IMR-90 (cell line): ENCODE results near the gene ITIH2. TPM values are rescaled to one million over a fixed set of nuclear protein-coding genes. Genes with fewer than 3 reads are reported as not detected.

ENCODE experiments used
- ATAC-seq: fragments of 200-7000 bp; cut with Tn5 transposase; 2 replicates; pipeline ENCODE4 v1.9.1; 2020; ENCODE audit warnings: low read depth, mild to moderate bottlenecking, moderate library complexity
- BruUV-seq: library from RNA; stranded (reverse); fragments of 400-500 nt; replicated peaks from 2 replicates; lab custom pipeline; 2021; lab: Mats Ljungman, UMichigan
- CTCF ChIA-PET: fragments of 300-600 bp; formaldehyde crosslinking; extraction: SDS; loops from one replicate; lab custom pipeline; 2021; ENCODE audit warnings: antibody characterized with exemption; lab: Yijun Ruan, JAX
- POLR2A ChIA-PET: fragments of 300-600 bp; sonication (Branson Sonifier 250); formaldehyde crosslinking; loops from one replicate; lab custom pipeline; 2022; ENCODE audit warnings: antibody characterized with exemption; ENCODE audit not compliant: unreplicated experiment; lab: Charles Lee
- DNase-seq: peaks from one replicate; pipeline ENCODE4 v3.0.0; 2013
- H2AFZ ChIP-seq: replicated peaks from 2 replicates; pipeline ENCODE3; 2013; ENCODE audit warnings: low read length, mild to moderate bottlenecking; ENCODE audit not compliant: poor library complexity
- H2AK5ac ChIP-seq: 2 replicates; pipeline ENCODE4 v1.6.1; 2013; ENCODE audit warnings: low read depth, low read length, inconsistent platforms
- H2AK9ac ChIP-seq: replicated peaks from 2 replicates; pipeline ENCODE3; 2013; ENCODE audit warnings: mild to moderate bottlenecking, low read depth, low read length, moderate library complexity; ENCODE audit not compliant: poor library complexity
- H2BK120ac ChIP-seq: 2 replicates; pipeline ENCODE4 v1.6.1; 2013; ENCODE audit warnings: low read depth, low read length, inconsistent platforms
- H2BK15ac ChIP-seq: 3 replicates; pipeline ENCODE4 v1.6.1; 2013; ENCODE audit warnings: low read depth, low read length, inconsistent platforms
- H2BK20ac ChIP-seq: 2 replicates; pipeline ENCODE4 v1.6.1; 2013; ENCODE audit warnings: low read depth, mild to moderate bottlenecking, inconsistent platforms, low read length, moderate library complexity
- H2BK5ac ChIP-seq: 2 replicates; pipeline ENCODE4 v1.6.1; 2013; ENCODE audit warnings: mild to moderate bottlenecking, low read depth, low read length, inconsistent platforms; ENCODE audit not compliant: poor library complexity, severe bottlenecking
- H3K14ac ChIP-seq: replicated peaks from 2 replicates; pipeline ENCODE4 v1.6.1; 2013; ENCODE audit warnings: low read depth, low read length, inconsistent platforms
- H3K18ac ChIP-seq: 2 replicates; pipeline ENCODE4 v1.6.1; 2013; ENCODE audit warnings: low read depth, low read length, control low read depth
- H3K23ac ChIP-seq: 2 replicates; pipeline ENCODE4 v1.6.1; 2013; ENCODE audit warnings: low read depth, low read length, inconsistent platforms
- H3K27ac ChIP-seq: 2 replicates; pipeline ENCODE4 v1.5.1; 2013; ENCODE audit warnings: mild to moderate bottlenecking, control low read depth, low read length; ENCODE audit not compliant: insufficient read depth
- H3K27me3 ChIP-seq: 2 replicates; pipeline ENCODE4 v1.6.1; 2013; ENCODE audit warnings: low read length; ENCODE audit not compliant: control insufficient read depth, insufficient read depth
- H3K36me3 ChIP-seq: 2 replicates; pipeline ENCODE4 v1.6.1; 2013; ENCODE audit warnings: low read length, mixed read lengths; ENCODE audit not compliant: control insufficient read depth, insufficient read depth
- H3K4ac ChIP-seq: 2 replicates; pipeline ENCODE4 v1.6.1; 2013; ENCODE audit warnings: low read depth, low read length, inconsistent platforms
- H3K4me1 ChIP-seq: 2 replicates; pipeline ENCODE4 v1.6.1; 2013; ENCODE audit warnings: low read length, mixed read lengths; ENCODE audit not compliant: control insufficient read depth, insufficient read depth
- H3K4me2 ChIP-seq: 2 replicates; pipeline ENCODE4 v1.6.1; 2013; ENCODE audit warnings: low read depth, mild to moderate bottlenecking, control low read depth, low read length, moderate library complexity
- H3K4me3 ChIP-seq: 2 replicates; pipeline ENCODE4 v1.5.1; 2013; ENCODE audit warnings: low read depth, mild to moderate bottlenecking, control low read depth, low read length, moderate library complexity; ENCODE audit not compliant: insufficient read depth
- H3K56ac ChIP-seq: 2 replicates; pipeline ENCODE4 v1.6.1; 2013; ENCODE audit warnings: low read length, inconsistent platforms; ENCODE audit not compliant: insufficient read depth; ENCODE audit errors: extremely low read depth
- H3K79me1 ChIP-seq, 2 experiments: 2 replicates each; pipeline ENCODE4 v1.6.1; 2013; ENCODE audit warnings: low read length in 2 of 2, inconsistent platforms in 1 of 2, low read depth in 1 of 2
- H3K9ac ChIP-seq: 2 replicates; pipeline ENCODE4 v1.6.1; 2013; ENCODE audit warnings: low read depth, low read length, control low read depth
- H3K9me1 ChIP-seq: 2 replicates; pipeline ENCODE4 v1.6.1; 2013; ENCODE audit warnings: low read length, inconsistent platforms; ENCODE audit not compliant: insufficient read depth
- H3K9me3 ChIP-seq: 2 replicates; pipeline ENCODE4 v1.6.1; 2013; ENCODE audit warnings: low read length; ENCODE audit not compliant: control insufficient read depth, insufficient read depth
- H4K20me1 ChIP-seq: 2 replicates; pipeline ENCODE4 v1.6.1; 2013; ENCODE audit warnings: low read length, inconsistent platforms; ENCODE audit not compliant: insufficient read depth
- H4K5ac ChIP-seq: 2 replicates; pipeline ENCODE4 v1.6.1; 2013; ENCODE audit warnings: mild to moderate bottlenecking, low read depth, low read length, control low read depth
- H4K8ac ChIP-seq, 2 experiments: 2 replicates each; pipeline ENCODE4 v1.6.1; 2013; ENCODE audit warnings: low read depth in 2 of 2, low read length in 2 of 2, control low read depth in 1 of 2, inconsistent platforms in 1 of 2
- H4K91ac ChIP-seq: 2 replicates; pipeline ENCODE4 v1.6.1; 2013; ENCODE audit warnings: low read depth, low read length, inconsistent platforms; ENCODE audit not compliant: insufficient read depth
- BHLHE40 ChIP-seq: fragments of 150-350 bp; IDR thresholded peaks from 2 replicates; pipeline ENCODE4 v1.6.1; 2016; ENCODE audit warnings: mild to moderate bottlenecking, low read depth, low read length
- CEBPB ChIP-seq: IDR thresholded peaks from 2 replicates; pipeline ENCODE4 v1.6.1; 2012; ENCODE audit warnings: low read depth, low read length, improper control_type of control experiment
- CHD1 ChIP-seq: IDR thresholded peaks from 2 replicates; pipeline ENCODE4 v1.6.1; 2012; ENCODE audit warnings: low read depth, low read length, improper control_type of control experiment
- CTCF ChIP-seq: conservative IDR thresholded peaks from 2 replicates; pipeline ENCODE4 v1.5.1; 2012; ENCODE audit warnings: mild to moderate bottlenecking, low read depth, low read length, improper control_type of control experiment
- ELK1 ChIP-seq: fragments of 150-350 bp; IDR thresholded peaks from 2 replicates; pipeline ENCODE4 v1.6.1; 2016; ENCODE audit warnings: low read depth, mild to moderate bottlenecking, low read length, moderate library complexity, borderline replicate concordance
- FOS ChIP-seq: fragments of 150-350 bp; IDR thresholded peaks from 2 replicates; pipeline ENCODE4 v1.6.1; 2016; ENCODE audit warnings: low read depth, low read length
- MAFK ChIP-seq: IDR thresholded peaks from 2 replicates; pipeline ENCODE4 v1.6.1; 2012; ENCODE audit warnings: low read depth, low read length, improper control_type of control experiment
- MAZ ChIP-seq: IDR thresholded peaks from 2 replicates; pipeline ENCODE4 v1.6.1; 2012; ENCODE audit warnings: low read depth, mild to moderate bottlenecking, low read length, improper control_type of control experiment, moderate library complexity, borderline replicate concordance
- NFE2L2 ChIP-seq: fragments of 150-350 bp; IDR thresholded peaks from 2 replicates; pipeline ENCODE4 v1.6.1; 2016; ENCODE audit warnings: low read depth, mild to moderate bottlenecking, low read length
- POLR2A ChIP-seq: IDR thresholded peaks from 2 replicates; pipeline ENCODE4 v1.6.1; 2012; ENCODE audit warnings: mild to moderate bottlenecking, low read depth, low read length
- RCOR1 ChIP-seq: IDR thresholded peaks from 2 replicates; pipeline ENCODE4 v1.6.1; 2012; ENCODE audit warnings: mild to moderate bottlenecking, low read length, improper control_type of control experiment; ENCODE audit not compliant: insufficient replicate concordance
- RFX5 ChIP-seq: IDR thresholded peaks from 2 replicates; pipeline ENCODE4 v1.8.0; 2012; ENCODE audit warnings: low read depth, mild to moderate bottlenecking, low read length, moderate library complexity
- SMC3 ChIP-seq: fragments of 150-350 bp; IDR thresholded peaks from 2 replicates; pipeline ENCODE4 v1.6.1; 2016; ENCODE audit warnings: low read depth, mild to moderate bottlenecking, antibody characterized with exemption, low read length, moderate library complexity
- USF2 ChIP-seq: fragments of 150-350 bp; IDR thresholded peaks from 2 replicates; pipeline ENCODE4 v1.6.1; 2017; ENCODE audit warnings: mild to moderate bottlenecking, antibody characterized with exemption, low read length, low read depth
- WGBS, 2 experiments: methylation state at CpG; one replicate each; pipeline versions ENCODE4 v1.1.5 to v1.1.7; 2013; ENCODE audit warnings: missing lambda C conversion rate in 2 of 2; ENCODE audit not compliant: insufficient read length in 1 of 2; ENCODE audit errors: extremely low coverage in 2 of 2; 5-methylcytosine and 5-hydroxymethylcytosine counted together
- dilution Hi-C: fragments of 300-500 bp; cut with HindIII; formaldehyde crosslinking; loops from one replicate; pipeline ENCODE4 v1.14.3; 2018; ENCODE audit warnings: low sequenced_read_pairs; ENCODE audit not compliant: unreplicated experiment
- in situ Hi-C: fragments of 300-500 bp; cut with MboI; formaldehyde crosslinking; loops from 3 replicates; pipeline ENCODE4 v1.14.3; 2019; ENCODE audit warnings: low sequenced_read_pairs, inconsistent platforms, mixed read lengths
- intact Hi-C: fragments of 100-400 bp; cut with micrococcal nuclease; formaldehyde crosslinking; loops from 2 replicates; pipeline ENCODE4 v1.10.0; 2022
- polyA plus RNA-seq, 3 experiments: library from polyadenylated mRNA; depleted of rRNA; stranded (reverse); fragments of >200 nt; gene quantifications; 2 replicates each; pipeline ENCODE4 v1.2.3, GENCODE V29; 2012; ENCODE audit warnings: low replicate concordance in 1 of 3
- total RNA-seq: library from RNA; depleted of rRNA; stranded (reverse); fragments of >200 nt; gene quantifications from 2 replicates; pipeline ENCODE4 v1.2.3, GENCODE V29; 2012

Gene ITIH2
- total and polyA plus RNA-seq, 2 of the 4 experiments (the other 2 are of a cell fraction), result not detected

GRCh38 chr10:7792541-7792940 lies 89.4 kb downstream of the ITIH2 start:
- H3K4ac ChIP-seq, result no peak overlapping the region
- no peak overlapping the region for H3K27ac ChIP-seq
- H3K79me1 ChIP-seq, result peaks cover 2 to 51% of the 10 kb centered on the region in 2 experiments; a peak in 2 of 4 replicates
- POLR2A ChIA-PET, result no interaction called here
- H3K4me1 ChIP-seq, result peaks cover 10% of the 10 kb centered on the region
- H3K14ac ChIP-seq, result no peak overlapping the region
- H3K56ac ChIP-seq, result no peak overlapping the region
- no peak overlapping the region for H4K8ac ChIP-seq
- CTCF ChIA-PET, result interaction anchor here (1.3 kb wide), 1 partner anchor 9 kb away, joined by 4 read pairs; no protein-coding TSS in a partner anchor
- no peak overlapping the region for H2BK15ac ChIP-seq
- no peak overlapping the region for H4K5ac ChIP-seq
- H3K18ac ChIP-seq, result no peak overlapping the region
- ATAC-seq (no peak), DNase-seq (no peak)
- no peak overlapping the region; the same call in 1 of the 2 replicates for H3K4me2 ChIP-seq
- intact Hi-C loops, result no loop called here
- WGBS, 2 experiments, result no CpG with 5 or more reads among the region's 1 CpG
- H2BK5ac ChIP-seq, result no peak overlapping the region
- 0 out of 2 replicates have a peak, but pooled peaks cover 7% of the 10 kb centered on the region for H3K9me1 ChIP-seq
- no TSS peak for BruUV-seq
- H3K9ac ChIP-seq, result no peak overlapping the region
- in situ Hi-C loops, result loop anchor here (25.0 kb wide), 1 partner anchor 1055 kb away; no protein-coding TSS in a partner anchor
- peaks cover 1% of the 10 kb centered on the region; the same call in 1 of the 2 replicates for H3K36me3 ChIP-seq
- H2BK20ac ChIP-seq, result no peak overlapping the region
- no peak overlapping the region for H3K4me3 ChIP-seq
- peaks cover 59% of the 10 kb centered on the region for H4K20me1 ChIP-seq
- H3K27me3 ChIP-seq, result no peaks in the 10 kb centered on the region
- H4K91ac ChIP-seq, result no peak overlapping the region
- no peak overlapping the region for H2BK120ac ChIP-seq
- H3K9me3 ChIP-seq, result no peaks in the 10 kb centered on the region
- H2AK5ac ChIP-seq, result no peak overlapping the region
- dilution Hi-C loops, result no loop called here
- no peak overlapping the region for H2AK9ac ChIP-seq
- no peak overlapping the region for H2AFZ ChIP-seq
- no peak overlapping the region for H3K23ac ChIP-seq
- TF ChIP-seq CHD1, result no peak
- TF ChIP-seq POLR2A, result no peak
- TF ChIP-seq SMC3, result no peak
- no peak for TF ChIP-seq CEBPB
- no peak for TF ChIP-seq MAFK
- TF ChIP-seq BHLHE40, result no peak
- no peak for TF ChIP-seq NFE2L2
- no peak for TF ChIP-seq ELK1
- TF ChIP-seq CTCF, result no peak
- TF ChIP-seq RCOR1, result no peak
- no peak for TF ChIP-seq USF2
- TF ChIP-seq RFX5, result no peak
- no peak for TF ChIP-seq MAZ
- TF ChIP-seq FOS, result no peak
